MM.1S (cell line): ENCODE measurements around the gene DNAJA4.

Experiments
- EZH2 ChIP-seq: fragments of 300-600 bp; sonication (generic); optimal IDR thresholded peaks from 2 replicates; pipeline ENCODE3; 2017; ENCODE audit warnings: low read depth, mild to moderate bottlenecking, antibody characterized with exemption, low read length, mixed read lengths
- TF ChIP-seq, protein P1 (sequence below): fragments of 300-600 bp; sonication (generic); IDR thresholded peaks from 2 replicates; pipeline ENCODE4 v1.5.1; 2016; ENCODE audit warnings: antibody characterized with exemption, low read length, mixed read lengths

DNA sequence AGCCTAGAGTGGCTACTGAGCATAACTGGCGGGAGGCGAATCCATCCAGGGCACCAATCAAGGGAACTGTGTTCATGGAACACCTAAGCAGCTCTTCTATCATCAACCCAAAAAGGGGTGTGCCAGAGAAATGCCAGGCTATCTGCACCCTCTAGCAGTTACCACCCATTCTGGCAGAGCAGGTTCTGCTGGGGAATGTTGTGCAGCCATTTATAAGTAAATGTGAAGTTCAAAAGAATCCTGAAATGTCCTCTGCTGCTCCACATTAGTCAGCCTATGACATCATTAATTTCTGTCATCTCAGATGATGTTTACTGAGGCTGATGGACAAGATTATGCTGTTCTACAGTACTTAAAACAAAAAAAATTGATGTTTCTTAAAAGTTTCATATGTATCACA, 27.3 kb downstream of the DNAJA4 start:
- TF ChIP-seq, protein P1, sequence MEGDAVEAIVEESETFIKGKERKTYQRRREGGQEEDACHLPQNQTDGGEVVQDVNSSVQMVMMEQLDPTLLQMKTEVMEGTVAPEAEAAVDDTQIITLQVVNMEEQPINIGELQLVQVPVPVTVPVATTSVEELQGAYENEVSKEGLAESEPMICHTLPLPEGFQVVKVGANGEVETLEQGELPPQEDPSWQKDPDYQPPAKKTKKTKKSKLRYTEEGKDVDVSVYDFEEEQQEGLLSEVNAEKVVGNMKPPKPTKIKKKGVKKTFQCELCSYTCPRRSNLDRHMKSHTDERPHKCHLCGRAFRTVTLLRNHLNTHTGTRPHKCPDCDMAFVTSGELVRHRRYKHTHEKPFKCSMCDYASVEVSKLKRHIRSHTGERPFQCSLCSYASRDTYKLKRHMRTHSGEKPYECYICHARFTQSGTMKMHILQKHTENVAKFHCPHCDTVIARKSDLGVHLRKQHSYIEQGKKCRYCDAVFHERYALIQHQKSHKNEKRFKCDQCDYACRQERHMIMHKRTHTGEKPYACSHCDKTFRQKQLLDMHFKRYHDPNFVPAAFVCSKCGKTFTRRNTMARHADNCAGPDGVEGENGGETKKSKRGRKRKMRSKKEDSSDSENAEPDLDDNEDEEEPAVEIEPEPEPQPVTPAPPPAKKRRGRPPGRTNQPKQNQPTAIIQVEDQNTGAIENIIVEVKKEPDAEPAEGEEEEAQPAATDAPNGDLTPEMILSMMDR: no peak
- TF ChIP-seq EZH2: no peak
